VCaP (cell line): ENCODE results near the gene ERVMER34-1.

Experiments
- H3K27ac ChIP-seq: fragments of 450-650 bp; 2 replicates; pipeline ENCODE4 v1.5.1; 2017
- TF ChIP-seq, protein P1 (sequence below): fragments of 450-650 bp; conservative IDR thresholded peaks from 2 replicates; pipeline ENCODE4 v1.5.1; 2017; ENCODE audit warnings: mild to moderate bottlenecking, moderate library complexity

ERVMER34-1 gene

DNA sequence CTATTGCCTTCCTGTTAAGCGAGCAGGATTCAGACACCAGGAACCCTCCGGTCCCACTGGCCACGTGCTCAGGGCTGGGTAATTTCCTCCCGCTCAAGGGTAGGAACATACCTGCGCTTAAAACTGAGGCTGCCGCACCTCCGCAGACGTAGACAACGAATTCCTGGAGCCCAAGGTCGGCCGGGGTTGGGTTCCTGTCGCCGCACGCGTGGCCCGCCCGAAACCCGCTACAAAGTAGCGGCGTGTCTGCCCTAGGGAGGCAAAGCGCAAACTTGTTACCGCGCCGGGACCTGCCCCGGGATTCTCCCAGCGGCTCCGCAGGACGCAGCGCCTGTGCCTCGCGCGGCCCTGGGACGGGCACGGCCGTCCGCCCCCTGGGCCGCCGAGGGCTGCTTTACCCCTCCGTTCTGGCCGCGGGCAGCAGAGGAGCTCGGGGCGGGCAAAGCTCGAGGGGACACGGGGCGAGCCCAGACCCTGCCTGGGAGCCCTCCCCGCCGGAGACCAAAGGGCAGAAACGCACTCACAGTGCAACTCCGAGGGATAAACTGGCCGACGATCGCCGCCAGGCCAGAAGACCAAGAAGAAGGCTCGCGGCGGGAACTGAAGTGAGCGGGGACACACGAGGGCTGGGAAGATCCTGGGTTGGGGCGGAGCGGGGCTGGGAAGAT is at the start of gene ERVMER34-1:
TSS of gene ERVMER34-1 (minus strand) at position 607 of the 668 bp plus-strand sequence. CDS start 5,905 bp downstream, outside the sequence.
- H3K27ac ChIP-seq, result peak within 1 kb of the TSS; percentile 74
- TF ChIP-seq, protein P1, sequence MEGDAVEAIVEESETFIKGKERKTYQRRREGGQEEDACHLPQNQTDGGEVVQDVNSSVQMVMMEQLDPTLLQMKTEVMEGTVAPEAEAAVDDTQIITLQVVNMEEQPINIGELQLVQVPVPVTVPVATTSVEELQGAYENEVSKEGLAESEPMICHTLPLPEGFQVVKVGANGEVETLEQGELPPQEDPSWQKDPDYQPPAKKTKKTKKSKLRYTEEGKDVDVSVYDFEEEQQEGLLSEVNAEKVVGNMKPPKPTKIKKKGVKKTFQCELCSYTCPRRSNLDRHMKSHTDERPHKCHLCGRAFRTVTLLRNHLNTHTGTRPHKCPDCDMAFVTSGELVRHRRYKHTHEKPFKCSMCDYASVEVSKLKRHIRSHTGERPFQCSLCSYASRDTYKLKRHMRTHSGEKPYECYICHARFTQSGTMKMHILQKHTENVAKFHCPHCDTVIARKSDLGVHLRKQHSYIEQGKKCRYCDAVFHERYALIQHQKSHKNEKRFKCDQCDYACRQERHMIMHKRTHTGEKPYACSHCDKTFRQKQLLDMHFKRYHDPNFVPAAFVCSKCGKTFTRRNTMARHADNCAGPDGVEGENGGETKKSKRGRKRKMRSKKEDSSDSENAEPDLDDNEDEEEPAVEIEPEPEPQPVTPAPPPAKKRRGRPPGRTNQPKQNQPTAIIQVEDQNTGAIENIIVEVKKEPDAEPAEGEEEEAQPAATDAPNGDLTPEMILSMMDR, result no peak

DNA sequence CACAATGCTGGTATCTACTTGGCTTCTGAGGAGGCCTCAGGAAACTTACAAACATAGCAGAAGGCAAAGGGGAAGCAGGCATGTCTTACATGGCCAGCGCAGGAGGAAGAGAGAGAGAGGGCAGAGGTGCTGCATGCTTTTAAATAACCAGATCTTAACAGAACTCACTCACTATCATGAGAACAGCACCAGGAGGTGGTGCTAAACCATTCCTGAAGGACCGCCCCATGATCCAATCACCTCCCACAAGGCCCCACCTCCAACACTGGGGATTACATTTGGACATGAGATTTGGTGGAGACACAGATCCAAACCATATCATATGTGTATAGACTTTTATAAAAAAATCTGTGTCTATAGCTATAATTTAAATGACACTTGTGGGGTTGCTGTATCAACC is 48.6 kb upstream of the ERVMER34-1 start:
- TF ChIP-seq, protein P1, result no peak
- H3K27ac ChIP-seq, result no peak overlapping the region

DNA sequence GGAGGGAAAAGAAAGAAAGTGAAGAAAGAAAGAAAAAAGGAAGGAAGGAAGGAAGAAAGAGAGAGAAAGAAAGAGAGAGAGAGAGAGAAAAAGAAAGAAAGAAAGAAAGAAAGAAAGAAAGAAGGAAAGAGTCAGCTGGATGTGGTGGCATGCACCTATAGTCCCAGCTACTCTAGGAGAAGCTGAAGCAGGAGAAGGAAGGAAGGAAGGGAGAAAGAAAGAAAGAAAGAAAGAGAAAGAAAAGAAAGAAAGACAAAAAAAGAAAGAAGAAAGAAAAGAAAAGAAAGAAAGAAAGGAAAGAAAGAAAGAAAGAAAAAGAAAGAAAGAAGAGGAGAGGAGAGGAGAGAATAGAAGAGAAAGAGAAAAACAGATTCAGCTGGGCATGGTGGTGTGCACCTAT is 44.3 kb upstream of the ERVMER34-1 start:
- H3K27ac ChIP-seq, result no peak overlapping the region
- TF ChIP-seq, protein P1, result no peak

GRCh38 chr4:52791936-52792335 is 40.7 kb upstream of the ERVMER34-1 start:
- H3K27ac ChIP-seq, result no peak overlapping the region
- TF ChIP-seq, protein P1, result no peak

DNA sequence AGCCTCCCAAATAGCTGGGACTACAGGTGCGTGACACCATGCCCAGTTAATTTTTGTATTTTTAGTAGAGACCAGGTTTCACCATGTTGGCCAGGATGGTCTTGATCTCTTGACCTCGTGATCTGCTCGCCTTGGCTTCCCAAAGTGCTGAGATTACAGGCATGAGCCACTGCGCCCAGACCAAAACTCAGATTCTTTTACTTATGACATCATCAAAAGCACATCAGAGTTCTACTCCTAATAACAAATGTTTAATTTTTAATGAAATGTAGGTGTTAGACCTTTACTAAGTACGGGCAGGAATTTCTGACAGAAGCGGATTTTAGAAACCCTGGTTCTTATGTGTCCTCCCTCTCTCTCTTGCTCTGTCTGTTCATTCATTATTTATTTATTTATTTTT is 38.5 kb upstream of the ERVMER34-1 start:
- H3K27ac ChIP-seq, result no peak overlapping the region
- TF ChIP-seq, protein P1, result no peak

DNA sequence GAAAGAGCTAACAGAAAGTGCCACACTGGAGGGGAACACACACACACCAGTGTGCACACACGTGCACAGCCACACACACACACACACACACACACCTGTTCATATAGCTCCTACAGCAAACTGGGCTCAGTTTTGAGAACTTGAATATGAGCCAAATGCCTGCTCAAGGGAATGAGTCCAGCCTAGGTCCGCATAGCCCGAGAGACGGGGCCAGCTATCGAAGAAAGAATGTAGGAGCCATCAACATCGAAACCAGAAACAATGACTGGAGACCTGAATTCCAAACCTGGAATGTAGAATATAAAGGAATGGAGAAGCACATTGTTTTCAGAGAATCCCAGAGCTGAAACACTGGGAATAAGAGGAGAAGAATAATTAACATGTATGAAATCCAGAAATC is 37.6 kb upstream of the ERVMER34-1 start:
- H3K27ac ChIP-seq, result no peak overlapping the region
- TF ChIP-seq, protein P1, result no peak

- H3K27ac ChIP-seq, result no peak overlapping the region
- TF ChIP-seq, protein P1, result no peak
Measured at GRCh38 chr4:52783069-52783468, 31.8 kb upstream of the ERVMER34-1 start.
